NCI-H2196 (cell line): ENCODE data around the gene MTF1.
A peak's percentile ranks its signal among the peaks of the same experiment; 100 is the strongest.
"Not testable (repeated sequence)": the region's sequence is repeated elsewhere in the genome, so short reads cannot be mapped to it uniquely, and the experiment has no call there.

Experiments
- DNase-seq: peaks from one replicate; lab custom pipeline; 2025; ENCODE audit not compliant: unreplicated experiment; lab: John Stamatoyannopoulos, UW

The MTF1 gene

GRCh38 chr1:37859507-37860345 lies at the start of gene MTF1:
Gene MTF1, minus strand, starts transcription at chr1:37859592. Its CDS starts 1,934 bp downstream, at chr1:37857658.
- peak; percentile 97 for DNase-seq

DNA sequence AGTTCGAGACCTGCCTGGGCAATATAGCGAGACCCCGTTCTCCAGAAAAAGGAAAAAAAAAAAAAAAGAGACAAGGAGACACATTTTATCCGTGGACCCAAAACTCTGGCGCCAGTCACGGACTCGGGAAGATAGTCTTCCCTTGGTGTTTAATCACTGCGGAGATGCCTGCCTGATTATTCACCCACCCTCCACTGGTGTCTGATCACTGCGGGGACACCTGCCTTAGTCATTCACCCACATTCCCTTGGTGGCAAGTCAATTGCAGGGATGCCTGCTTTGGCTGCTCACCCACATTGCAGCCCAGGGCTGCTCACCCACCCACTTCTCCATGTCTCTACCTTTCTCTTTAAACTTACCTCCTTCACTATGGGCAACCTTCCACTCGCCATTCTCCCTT lies 49.1 kb upstream of the MTF1 start:
- not testable (repeated sequence) for DNase-seq

DNA sequence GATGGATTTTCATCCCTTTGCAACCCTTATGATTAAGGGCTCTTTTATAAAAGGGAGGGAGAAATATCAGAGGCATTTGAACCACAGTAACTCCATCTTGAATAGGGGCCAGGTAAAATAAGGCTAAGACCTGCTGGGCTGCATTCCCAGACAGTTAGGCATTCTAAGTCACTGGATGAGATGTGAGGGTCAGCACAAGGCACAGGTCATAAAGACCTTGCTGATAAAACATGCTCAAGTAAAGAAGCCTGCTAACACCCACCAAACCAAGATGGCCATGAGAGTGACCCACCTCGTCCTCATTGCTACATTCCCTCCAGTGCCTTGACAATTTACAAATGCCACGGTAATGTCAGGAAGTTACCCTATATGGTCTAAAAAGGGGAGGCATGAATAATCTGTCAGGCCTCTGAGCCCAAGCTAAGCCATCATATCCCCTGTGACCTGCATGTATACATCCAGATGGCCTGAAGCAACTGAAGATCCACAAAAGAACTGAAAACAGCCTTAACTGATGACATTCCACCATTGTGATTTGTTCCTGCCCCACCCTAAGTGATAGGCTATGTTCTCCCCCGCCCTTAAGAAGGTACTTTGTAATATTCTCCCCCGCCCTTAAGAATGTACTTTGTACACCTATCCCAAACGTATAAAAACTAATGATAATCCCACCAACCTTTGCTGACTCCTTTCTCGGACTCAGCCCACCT lies 48.2 kb upstream of the MTF1 start:
- not testable (repeated sequence) for DNase-seq

DNA sequence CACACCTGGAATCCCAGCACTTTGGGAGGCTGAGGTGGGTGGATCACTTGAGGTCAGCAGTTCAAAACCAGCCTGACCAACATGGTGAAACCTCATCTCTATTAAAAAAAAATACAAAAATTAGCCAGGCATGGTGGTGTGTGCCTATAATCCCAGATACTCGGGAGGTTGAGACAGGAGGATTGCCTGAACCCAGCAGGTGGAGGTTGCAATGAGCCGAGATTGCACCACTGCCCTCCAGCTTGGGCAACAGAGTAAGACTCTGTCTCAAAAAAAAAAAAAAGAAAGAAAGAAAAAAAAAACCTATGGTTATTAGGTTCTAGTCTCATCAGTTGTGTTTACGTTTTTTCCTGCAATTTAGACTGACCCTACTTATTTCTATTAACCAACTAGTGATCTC lies 47.2 kb upstream of the MTF1 start:
- not testable (repeated sequence) for DNase-seq

DNA sequence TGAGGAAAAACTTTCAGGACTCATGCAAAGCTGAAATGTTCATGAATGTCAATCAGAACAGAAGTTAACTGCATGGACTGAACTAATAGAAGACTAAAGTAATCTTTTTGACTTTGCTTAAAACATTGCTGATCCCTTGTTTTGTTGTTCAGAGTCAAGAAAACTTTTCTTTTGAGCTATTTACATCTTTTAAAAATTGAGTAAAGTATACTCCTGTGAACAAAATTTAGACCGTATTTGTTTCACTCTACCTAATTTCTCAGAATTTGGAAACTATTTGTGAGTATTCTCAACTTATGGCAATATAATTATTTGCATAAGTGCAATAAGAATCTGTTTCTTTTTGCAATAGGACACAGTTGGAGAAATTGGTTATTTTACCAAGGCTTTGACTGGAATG lies 46.3 kb upstream of the MTF1 start:
- no peak for DNase-seq

- DNase-seq, result not testable (repeated sequence)
Observed at GRCh38 chr1:37903921-37904320, 44.5 kb upstream of the MTF1 start.

- DNase-seq, result no peak
Observed at GRCh38 chr1:37902983-37903382, 43.6 kb upstream of the MTF1 start.

DNA sequence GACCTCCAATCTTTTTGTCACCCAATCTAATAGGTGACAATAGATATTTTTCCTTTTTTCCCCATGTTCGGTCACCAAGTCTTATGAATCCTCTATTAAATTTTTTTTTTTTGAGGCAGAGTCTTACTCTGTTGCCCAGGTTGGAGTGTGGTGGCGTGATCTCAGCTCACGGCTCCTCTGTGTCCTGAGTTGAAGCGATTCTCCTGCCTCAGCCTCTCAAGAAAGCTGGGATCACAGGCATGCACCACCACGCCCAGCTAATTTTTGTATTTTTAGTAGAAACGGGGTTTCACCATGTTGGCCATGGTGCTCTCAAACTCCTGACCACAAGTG lies 42.5 kb upstream of the MTF1 start:
- DNase-seq, result no peak

- DNase-seq, result no peak
Observed at GRCh38 chr1:37901191-37901892, 42.0 kb upstream of the MTF1 start.

GRCh38 chr1:37897563-37897962 lies 38.2 kb upstream of the MTF1 start:
- DNase-seq, result not testable (repeated sequence)

GRCh38 chr1:37893673-37894072 lies 34.3 kb upstream of the MTF1 start:
- DNase-seq, result no peak

GRCh38 chr1:37892151-37893047 lies 33.0 kb upstream of the MTF1 start:
- DNase-seq, result no peak

DNA sequence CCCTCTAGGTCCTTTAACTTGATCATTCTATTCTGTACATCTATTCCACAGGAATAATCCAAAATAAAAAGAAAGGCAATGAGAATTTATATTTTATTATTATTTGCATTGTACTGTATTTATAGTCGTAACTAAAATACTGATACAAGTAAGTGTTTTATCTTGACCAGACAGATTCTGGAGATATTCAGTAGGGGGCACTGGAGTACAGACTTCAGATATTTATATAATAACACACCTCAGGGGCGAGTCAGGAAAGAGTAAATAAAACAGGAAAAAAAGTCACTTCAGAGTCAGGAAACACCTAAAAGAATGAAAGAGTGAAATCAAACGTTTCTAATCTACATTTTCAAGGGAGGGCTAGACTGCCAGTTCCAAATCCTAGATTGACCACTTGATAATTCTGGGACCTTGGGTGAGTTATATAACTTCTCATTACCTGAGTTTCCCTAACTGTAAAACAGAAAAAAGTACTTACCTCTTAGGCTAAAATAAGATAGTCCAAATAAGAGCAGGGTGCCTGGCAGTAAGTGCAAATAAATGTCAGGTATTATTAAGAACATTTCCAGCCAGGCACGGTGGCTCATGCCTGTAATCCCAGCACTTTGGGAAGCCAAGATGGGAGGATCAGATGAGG lies 31.1 kb upstream of the MTF1 start:
- DNase-seq, result peak; percentile 50

DNA sequence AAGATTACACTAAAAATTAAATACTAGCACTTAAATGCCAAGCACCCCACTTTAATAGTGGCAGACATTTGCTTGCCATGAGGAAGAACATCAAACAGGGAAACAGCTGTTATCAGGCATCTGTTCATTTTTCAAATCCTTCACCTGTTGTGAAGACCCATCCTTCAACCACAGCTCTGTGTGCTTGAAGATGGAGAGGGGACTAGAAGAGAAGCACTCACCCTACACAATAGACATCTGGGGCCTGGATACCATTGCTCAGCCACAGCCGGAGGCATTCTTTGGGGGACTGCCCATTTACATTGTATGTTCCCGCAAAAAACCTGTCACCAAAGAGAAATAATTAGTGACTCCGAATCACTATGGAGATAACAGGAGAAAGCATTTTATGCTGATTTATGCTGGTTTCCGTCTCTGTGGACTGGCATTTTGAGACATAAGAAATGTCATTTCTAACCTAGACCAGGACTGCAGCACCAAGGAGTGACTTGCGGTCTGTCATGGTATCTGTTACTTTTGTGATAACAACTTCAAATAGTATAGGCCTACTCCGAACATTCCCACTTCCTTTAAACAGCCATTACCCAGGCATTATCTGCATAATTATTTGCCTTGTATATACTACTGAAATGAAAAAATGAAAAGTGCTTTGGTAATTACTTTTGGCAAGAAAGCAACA lies 28.8 kb upstream of the MTF1 start:
- no peak for DNase-seq

GRCh38 chr1:37884145-37884544 lies 24.8 kb upstream of the MTF1 start:
- no peak for DNase-seq

DNA sequence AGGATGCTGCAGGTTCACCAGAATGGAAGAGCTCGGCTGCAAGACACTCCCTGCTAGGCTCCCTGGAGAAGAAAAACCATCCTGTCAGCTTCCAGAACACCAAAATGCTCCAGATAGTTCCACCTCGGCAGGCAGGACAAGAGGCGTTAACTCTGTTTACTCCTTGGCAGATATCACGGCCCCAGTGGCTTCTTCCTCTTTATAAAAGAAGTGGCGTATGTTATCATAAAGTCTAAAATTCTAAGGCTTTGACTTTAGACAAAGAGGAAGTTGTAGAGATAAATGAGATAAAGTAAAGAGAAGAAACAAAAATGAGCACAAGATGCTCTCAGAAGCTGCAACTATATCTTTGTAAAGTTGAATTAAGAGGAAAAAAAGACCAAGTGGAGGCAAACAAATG lies 24.3 kb upstream of the MTF1 start:
- DNase-seq, result no peak

- no peak for DNase-seq
Observed at GRCh38 chr1:37879865-37880264, 20.5 kb upstream of the MTF1 start.

- DNase-seq, result no peak
Observed at GRCh38 chr1:37878071-37878470, 18.7 kb upstream of the MTF1 start.

DNA sequence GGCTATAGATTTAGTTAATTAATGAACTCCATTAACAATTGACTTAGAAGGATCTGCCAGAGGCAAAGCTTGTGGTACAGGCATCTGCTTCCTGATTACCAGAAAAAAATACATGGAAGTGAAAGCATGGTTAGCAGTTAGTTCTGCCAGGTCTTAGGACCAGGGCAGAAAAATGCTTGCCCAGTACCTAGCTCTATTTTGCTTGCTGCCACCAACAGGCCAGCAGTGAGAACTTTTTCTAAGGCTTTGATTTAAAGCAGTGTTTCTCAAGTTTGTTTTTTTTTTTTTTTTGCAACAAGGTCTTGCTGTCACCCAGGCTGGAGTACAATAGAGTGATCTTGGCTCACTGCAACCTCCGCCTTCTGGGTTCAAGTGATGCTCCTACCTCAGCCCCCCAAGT lies 16.4 kb upstream of the MTF1 start:
- no peak for DNase-seq

- no peak for DNase-seq
Observed at GRCh38 chr1:37872692-37873091, 13.3 kb upstream of the MTF1 start.
